Spleen (tissue), 11 donors: ENCODE data around the gene MEIS2. TPM values are rescaled to one million over a fixed set of nuclear protein-coding genes. Genes with fewer than 3 reads are reported as not detected.

Experiments
- DNase-seq: peaks from one replicate; pipeline ENCODE4 v3.0.0-alpha.2; 2020
- H3K27ac ChIP-seq, 8 donors: fragments of 200-600 bp; sonication (generic) in 7 of 8; 1 replicate in 4 of 8; 2 replicates in 4 of 8; pipeline versions ENCODE4 v1.5.0 to v1.8.0; 2016 to 2021; ENCODE audit warnings: inconsistent platforms in 4 of 8, mild to moderate bottlenecking in 4 of 8, moderate library complexity in 1 of 8
- H3K27me3 ChIP-seq, 7 donors: fragments of 200-600 bp; sonication (generic) in 6 of 7; replicated peaks in 1 of 7; 1 replicate in 4 of 7; 2 replicates in 3 of 7; pipeline versions ENCODE4 v1.5.0 to v1.8.0; 2016 to 2021; ENCODE audit warnings: inconsistent platforms in 3 of 7, mild to moderate bottlenecking in 1 of 7
- H3K36me3 ChIP-seq, 6 donors: fragments of 200-600 bp; sonication (generic) in 5 of 6; 1 replicate in 4 of 6; 2 replicates in 2 of 6; pipeline versions ENCODE4 v1.5.0 to v1.8.0; 2016 to 2021; ENCODE audit warnings: inconsistent platforms in 2 of 6
- H3K4me1 ChIP-seq, 6 donors: fragments of 200-600 bp; sonication (generic) in 5 of 6; 1 replicate in 3 of 6; 2 replicates in 3 of 6; pipeline versions ENCODE4 v1.5.0 to v1.8.0; 2016 to 2021; ENCODE audit warnings: inconsistent platforms in 3 of 6
- H3K4me3 ChIP-seq, 8 donors: fragments of 200-600 bp; sonication (generic) in 7 of 8; 1 replicate in 4 of 8; 2 replicates in 4 of 8; pipeline versions ENCODE4 v1.5.0 to v1.8.0; 2016 to 2021; ENCODE audit warnings: inconsistent platforms in 4 of 8, mild to moderate bottlenecking in 4 of 8, moderate library complexity in 2 of 8
- H3K9me3 ChIP-seq, 8 donors: fragments of 200-600 bp; sonication (generic) in 7 of 8; 1 replicate in 4 of 8; 2 replicates in 4 of 8; pipeline versions ENCODE4 v1.5.0 to v1.8.0; 2016 to 2021; ENCODE audit warnings: inconsistent platforms in 4 of 8
- POLR2A ChIP-seq, 3 donors: fragments of 450-650 bp; IDR thresholded peaks; one replicate each; pipeline ENCODE4 v1.5.1; 2017; ENCODE audit warnings: antibody characterized with exemption in 3 of 3, mild to moderate bottlenecking in 1 of 3
- POLR2AphosphoS5 ChIP-seq, 3 donors: sonication (generic); formaldehyde crosslinking; IDR thresholded peaks; one replicate each; pipeline ENCODE4 v1.5.1; 2017; ENCODE audit warnings: antibody characterized with exemption in 3 of 3
- WGBS, 5 donors: extraction: QIAGEN DNeasy Blood & Tissue Kit in 3 of 5; methylation state at CpG; one replicate each; pipeline versions ENCODE4 v1.1.5 to v1.1.7; 2013 to 2018; 5-methylcytosine and 5-hydroxymethylcytosine counted together
- intact Hi-C: fragments of 100-400 bp; cut with DNase I; formaldehyde crosslinking; loops from one replicate; pipeline ENCODE4 v1.15.0; 2023; ENCODE audit warnings: low total_unique reads
- polyA plus RNA-seq, 3 donors: library from polyadenylated mRNA; stranded (reverse); fragments of 200-250 nt; gene quantifications; one replicate each; pipeline ENCODE4 v1.2.1, GENCODE V29; 2013
- total RNA-seq, 7 donors: library from RNA; depleted of rRNA in 3 of 7; stranded (reverse); fragments of >200 nt in 3 of 7; fragmentation: NEBNext Ultra II Directional in 4 of 7; extraction: Animal tissue kit (Norgen Biotek cat#: 25700) in 4 of 7; gene quantifications; one replicate each; pipeline versions ENCODE4 v1.1.0 to v1.2.1, GENCODE V29; 2016 to 2021
- TF ChIP-seq, protein P1 (sequence below), 11 experiments: fragments of 200-600 bp in 7 of 11; fragments of 450-650 bp in 4 of 11; sonication (generic) in 4 of 11; IDR thresholded peaks in 8 of 11; conservative IDR thresholded peaks in 3 of 11; 1 replicate in 7 of 11; 2 replicates in 4 of 11; pipeline versions ENCODE4 v1.4.0 to v1.8.0; 2016 to 2021; ENCODE audit warnings: antibody characterized with exemption in 11 of 11, inconsistent platforms in 4 of 11, mild to moderate bottlenecking in 1 of 11
- donor health status: healthy with polysubstance abuse.
- donor health status: DM: no; HTN: no; CAD: no; lungs with moderate emphysema.
- donor health status: DM: no; HTN: no; CAD: no.
- donor health status: Bipolar disorder and iron deficiency.
- donor health status: healthy.
- donor health status: DM: no; HTN: no; CAD: no.
- donor health status: DM: yes; HTN: yes; CAD: no.

The MEIS2 gene
- total and polyA plus RNA-seq, 10 donors = 2.6 to 57.2 (median 23.5) TPM

- intact Hi-C loops = no loop called here
- Histone ChIP-seq H3K9me3 (no peaks in the 10 kb centered on the region), H3K27me3 (no peaks in the 10 kb centered on the region), H3K4me3 (no peak overlapping the region), H3K36me3 (no peaks in the 10 kb centered on the region), H3K27ac (no peak overlapping the region), H3K4me1 (no peaks in the 10 kb centered on the region)
- TF ChIP-seq, protein P1, sequence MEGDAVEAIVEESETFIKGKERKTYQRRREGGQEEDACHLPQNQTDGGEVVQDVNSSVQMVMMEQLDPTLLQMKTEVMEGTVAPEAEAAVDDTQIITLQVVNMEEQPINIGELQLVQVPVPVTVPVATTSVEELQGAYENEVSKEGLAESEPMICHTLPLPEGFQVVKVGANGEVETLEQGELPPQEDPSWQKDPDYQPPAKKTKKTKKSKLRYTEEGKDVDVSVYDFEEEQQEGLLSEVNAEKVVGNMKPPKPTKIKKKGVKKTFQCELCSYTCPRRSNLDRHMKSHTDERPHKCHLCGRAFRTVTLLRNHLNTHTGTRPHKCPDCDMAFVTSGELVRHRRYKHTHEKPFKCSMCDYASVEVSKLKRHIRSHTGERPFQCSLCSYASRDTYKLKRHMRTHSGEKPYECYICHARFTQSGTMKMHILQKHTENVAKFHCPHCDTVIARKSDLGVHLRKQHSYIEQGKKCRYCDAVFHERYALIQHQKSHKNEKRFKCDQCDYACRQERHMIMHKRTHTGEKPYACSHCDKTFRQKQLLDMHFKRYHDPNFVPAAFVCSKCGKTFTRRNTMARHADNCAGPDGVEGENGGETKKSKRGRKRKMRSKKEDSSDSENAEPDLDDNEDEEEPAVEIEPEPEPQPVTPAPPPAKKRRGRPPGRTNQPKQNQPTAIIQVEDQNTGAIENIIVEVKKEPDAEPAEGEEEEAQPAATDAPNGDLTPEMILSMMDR (IDR thresholded peaks at IDR 0.05 in 8 of 11, conservative IDR thresholded peaks at IDR 0.05 in 3 of 11) = no peak
- no peak for TF ChIP-seq POLR2AphosphoS5 (IDR thresholded peaks at IDR 0.05)
- TF ChIP-seq POLR2A (IDR thresholded peaks at IDR 0.05) = no peak
- no peak for DNase-seq
- WGBS, 5 donors = 91 to 96% (median 94%) methylated on average over 7 of the region's 7 CpGs
These were observed 61.6 kb downstream of the MEIS2 start for GRCh38 chr15:37038716-37039106.

- intact Hi-C loops = no loop called here
- TF ChIP-seq POLR2AphosphoS5 (IDR thresholded peaks at IDR 0.05) (no peak), POLR2A (IDR thresholded peaks at IDR 0.05) (no peak)
- TF ChIP-seq, protein P1 (IDR thresholded peaks at IDR 0.05 in 8 of 11, conservative IDR thresholded peaks at IDR 0.05 in 3 of 11) = no peak
- H3K4me3 ChIP-seq = no peak overlapping the region
- no peaks in the 10 kb centered on the region for H3K27me3 ChIP-seq
- H3K9me3 ChIP-seq = no peaks in the 10 kb centered on the region
- WGBS, 5 donors = 72 to 85% (median 81%) methylated on average over 7 of the region's 7 CpGs
- no peak overlapping the region for H3K27ac ChIP-seq
- no peaks in the 10 kb centered on the region for H3K36me3 ChIP-seq
- H3K4me1 ChIP-seq = no peaks in the 10 kb centered on the region
- DNase-seq = no peak
These were observed 62.3 kb downstream of the MEIS2 start for GRCh38 chr15:37037850-37038715.

DNA sequence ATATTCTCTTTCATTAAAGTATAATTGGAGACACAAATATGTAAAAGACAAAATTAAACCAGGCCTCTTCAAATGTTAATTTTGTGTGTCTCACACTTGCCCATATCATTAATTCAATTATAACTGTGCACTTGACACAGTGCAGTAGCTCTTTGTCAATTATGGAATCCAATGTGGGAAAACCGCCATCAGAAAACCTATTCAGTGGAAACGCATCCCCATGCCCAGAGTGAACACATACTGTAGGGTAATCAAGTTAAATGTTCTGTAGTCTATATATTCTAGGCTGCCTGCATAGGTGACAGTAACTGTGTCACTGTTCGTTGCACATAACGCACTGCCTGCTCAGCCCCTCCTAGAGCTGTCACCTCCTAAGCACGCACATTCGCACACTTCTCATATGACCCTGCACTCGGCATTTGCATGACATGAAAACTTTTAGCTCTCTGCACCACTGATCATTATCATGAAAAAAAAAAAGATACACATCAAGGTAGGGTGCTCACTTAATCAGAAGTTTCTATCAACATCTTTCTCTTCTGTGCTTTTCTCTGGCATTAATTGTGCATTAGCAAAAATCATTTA is 63.2 kb downstream of the MEIS2 start:
- Histone ChIP-seq H3K36me3 (no peaks in the 10 kb centered on the region), H3K27ac (no peak overlapping the region), H3K4me1 (no peaks in the 10 kb centered on the region), H3K9me3 (no peaks in the 10 kb centered on the region), H3K27me3 (no peaks in the 10 kb centered on the region), H3K4me3 (no peak overlapping the region)
- WGBS, 5 donors = 91 to 96% (median 95%) methylated on average over 7 of the region's 7 CpGs
- intact Hi-C loops = no loop called here
- TF ChIP-seq POLR2AphosphoS5 (IDR thresholded peaks at IDR 0.05) (no peak), POLR2A (IDR thresholded peaks at IDR 0.05) (no peak)
- TF ChIP-seq, protein P1 (IDR thresholded peaks at IDR 0.05 in 8 of 11, conservative IDR thresholded peaks at IDR 0.05 in 3 of 11) = no peak
- DNase-seq = no peak
